Pancreas (tissue), 10 donors: ENCODE measurements around the gene PHLDA3. TPM values are rescaled to one million over a fixed set of nuclear protein-coding genes. Genes with fewer than 3 reads are reported as not detected.

Source experiments
- ATAC-seq, 4 donors: fragments of 200-7000 bp; cut with Tn5 transposase; one replicate each; pipeline versions ENCODE4 v1.8.0 to v1.9.1; 2020; ENCODE audit warnings: mild to moderate bottlenecking in 4 of 4, moderate library complexity in 4 of 4
- DNase-seq, 6 donors: peaks; one replicate each; pipeline ENCODE4 v3.0.0-alpha.2; 2020
- FAIRE-seq: peaks from 2 replicates; lab custom pipeline; 2012; peaks lifted over from hg19 to GRCh38; lab: Jason Lieb, UNC
- H3K27ac ChIP-seq, 4 donors: fragments of 200-600 bp; sonication (generic); 1 replicate in 3 of 4; 2 replicates in 1 of 4; pipeline versions ENCODE4 v1.5.0 to v1.8.0; 2020
- H3K27me3 ChIP-seq, 4 donors: fragments of 200-600 bp; one replicate each; pipeline ENCODE4 v1.8.0; 2021
- H3K36me3 ChIP-seq, 3 donors: fragments of 200-600 bp; sonication (generic) in 1 of 3; one replicate each; pipeline versions ENCODE4 v1.5.0 to v1.8.0; 2020 to 2021
- H3K4me1 ChIP-seq, 3 donors: fragments of 200-600 bp; one replicate each; pipeline ENCODE4 v1.8.0; 2021
- H3K4me3 ChIP-seq, 4 donors: fragments of 200-600 bp; sonication (generic) in 2 of 4; one replicate each; pipeline versions ENCODE4 v1.5.0 to v1.8.0; 2020 to 2021
- H3K9me3 ChIP-seq, 4 donors: fragments of 200-600 bp; one replicate each; pipeline ENCODE4 v1.8.0; 2021
- WGBS, 2 donors: extraction: QIAGEN DNeasy Blood & Tissue Kit; methylation state at CpG; one replicate each; pipeline ENCODE4 v1.1.7; 2013; 5-methylcytosine and 5-hydroxymethylcytosine counted together
- intact Hi-C, 3 donors: fragments of 100-400 bp; cut with DNase I; formaldehyde crosslinking; loops; one replicate each; pipeline versions ENCODE4 v1.11.1 to v1.14.2; 2022
- polyA plus RNA-seq, 2 donors: library from polyadenylated mRNA; stranded (reverse); fragments of 200-250 nt; gene quantifications; one replicate each; pipeline ENCODE4 v1.2.3, GENCODE V29; 2013
- total RNA-seq, 6 donors: library from RNA; stranded (reverse); fragmentation: NEBNext Ultra II Directional in 4 of 6; extraction: Animal tissue kit (Norgen Biotek cat#: 25700) in 4 of 6; gene quantifications; one replicate each; pipeline versions ENCODE4 v1.2.1 to v1.2.4, GENCODE V29; 2021 to 2023
- TF ChIP-seq, protein P1 (sequence below), 4 donors: fragments of 200-600 bp; sonication (generic) in 3 of 4; IDR thresholded peaks; one replicate each; pipeline versions ENCODE4 v1.5.0 to v1.8.0; 2021; ENCODE audit warnings: antibody characterized with exemption in 4 of 4
- donor health status: healthy with polysubstance abuse.
- donor health status: DM: no; HTN: no; CAD: no; lungs with moderate emphysema.
- donor health status: DM: no; HTN: no; CAD: no.
- donor health status: control.
- donor health status: control.
- donor health status: Bipolar disorder and iron deficiency.
- donor health status: DM: yes; HTN: yes; CAD: no.
- donor health status: DM: no; HTN: no; CAD: no.
- donor health status: DM: no; HTN: no; CAD: no.
- donor health status: DM: yes; HTN: yes; CAD: no.

PHLDA3 gene
- total and polyA plus RNA-seq, 8 donors: 8.6 to 24.4 (median 12.8) TPM

DNA sequence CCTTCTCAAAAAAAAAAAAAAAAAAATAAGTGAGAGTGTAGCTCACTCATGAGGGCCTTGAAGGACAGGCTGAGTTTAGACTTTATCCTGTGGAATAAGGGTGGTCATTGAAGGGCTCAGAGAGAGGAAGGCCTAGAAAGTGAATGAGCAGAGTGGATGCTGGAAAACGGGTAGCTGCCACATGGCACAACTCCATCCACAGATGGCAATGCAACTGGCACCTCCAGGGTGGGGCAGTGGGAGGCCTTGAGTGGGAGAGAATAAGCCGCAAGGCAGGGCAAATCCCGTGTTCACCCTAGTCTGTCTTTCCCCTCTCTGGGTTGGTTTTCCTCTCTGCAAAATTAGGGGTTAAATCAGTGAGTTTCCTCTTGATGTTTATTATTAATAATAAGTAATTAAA lies 50.5 kb downstream of the PHLDA3 start:
- H3K4me3 ChIP-seq: no peak overlapping the region
- FAIRE-seq (no peak), DNase-seq (no peak), ATAC-seq (no peak)
- no peaks in the 10 kb centered on the region for H3K27me3 ChIP-seq
- intact Hi-C loops: no loop called here
- H3K9me3 ChIP-seq: no peaks in the 10 kb centered on the region
- TF ChIP-seq, protein P1, sequence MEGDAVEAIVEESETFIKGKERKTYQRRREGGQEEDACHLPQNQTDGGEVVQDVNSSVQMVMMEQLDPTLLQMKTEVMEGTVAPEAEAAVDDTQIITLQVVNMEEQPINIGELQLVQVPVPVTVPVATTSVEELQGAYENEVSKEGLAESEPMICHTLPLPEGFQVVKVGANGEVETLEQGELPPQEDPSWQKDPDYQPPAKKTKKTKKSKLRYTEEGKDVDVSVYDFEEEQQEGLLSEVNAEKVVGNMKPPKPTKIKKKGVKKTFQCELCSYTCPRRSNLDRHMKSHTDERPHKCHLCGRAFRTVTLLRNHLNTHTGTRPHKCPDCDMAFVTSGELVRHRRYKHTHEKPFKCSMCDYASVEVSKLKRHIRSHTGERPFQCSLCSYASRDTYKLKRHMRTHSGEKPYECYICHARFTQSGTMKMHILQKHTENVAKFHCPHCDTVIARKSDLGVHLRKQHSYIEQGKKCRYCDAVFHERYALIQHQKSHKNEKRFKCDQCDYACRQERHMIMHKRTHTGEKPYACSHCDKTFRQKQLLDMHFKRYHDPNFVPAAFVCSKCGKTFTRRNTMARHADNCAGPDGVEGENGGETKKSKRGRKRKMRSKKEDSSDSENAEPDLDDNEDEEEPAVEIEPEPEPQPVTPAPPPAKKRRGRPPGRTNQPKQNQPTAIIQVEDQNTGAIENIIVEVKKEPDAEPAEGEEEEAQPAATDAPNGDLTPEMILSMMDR (IDR thresholded peaks at IDR 0.05): no peak
- 85 to 88% methylated on average over 3 of the region's 3 CpGs for WGBS, 2 donors
- H3K4me1 ChIP-seq: no peaks in the 10 kb centered on the region
- H3K36me3 ChIP-seq: no peaks in the 10 kb centered on the region
- H3K27ac ChIP-seq: no peak overlapping the region

Other genes with a start within 250 kb of the PHLDA3 start
- under 1 TPM in 5 of 6 donors, not detected in 1; 0.04 to 0.37 (median 0.06) TPM for gene PKP1, start 185.7 kb downstream of the PHLDA3 start, total RNA-seq
- under 1 TPM; 0.12 to 0.15 TPM for gene PKP1, start 185.7 kb downstream of the PHLDA3 start, polyA plus RNA-seq
- 1 to 10 TPM in 2 of 6 donors, under 1 TPM in 4; 0.06 to 3.0 (median 0.70) TPM for gene TNNT2, start 91.5 kb downstream of the PHLDA3 start, total RNA-seq
- 1 to 10 TPM; 2.4 to 7.0 TPM for gene TNNT2, start 91.5 kb downstream of the PHLDA3 start, polyA plus RNA-seq
- gene LAD1, start 69.9 kb downstream of the PHLDA3 start, total RNA-seq: 10 to 100 TPM; 28.7 to 62.5 (median 44.3) TPM
- gene LAD1, start 69.9 kb downstream of the PHLDA3 start, polyA plus RNA-seq: 10 to 100 TPM; 37.3 to 56.3 TPM
- gene TNNI1, start 47.5 kb downstream of the PHLDA3 start, total RNA-seq: not detected
- gene TNNI1, start 47.5 kb downstream of the PHLDA3 start, polyA plus RNA-seq: under 1 TPM; 0.04 to 0.63 TPM
- gene CSRP1, start 37.9 kb upstream of the PHLDA3 start, total RNA-seq: 10 to 100 TPM; 49.6 to 91.9 (median 54.8) TPM
- 100 to 1,000 TPM in 1 of 2 donors, 10 to 100 TPM in 1; 91.9 to 103 TPM for gene CSRP1, start 37.9 kb upstream of the PHLDA3 start, polyA plus RNA-seq
- 10 to 100 TPM in 2 of 6 donors, 1 to 10 TPM in 4; 6.0 to 13.6 (median 8.1) TPM for gene NAV1, start 69.9 kb upstream of the PHLDA3 start, total RNA-seq
- gene NAV1, start 69.9 kb upstream of the PHLDA3 start, polyA plus RNA-seq: 1 to 10 TPM; 5.6 TPM